ENCODE results near the gene RASL10B.

DNA sequence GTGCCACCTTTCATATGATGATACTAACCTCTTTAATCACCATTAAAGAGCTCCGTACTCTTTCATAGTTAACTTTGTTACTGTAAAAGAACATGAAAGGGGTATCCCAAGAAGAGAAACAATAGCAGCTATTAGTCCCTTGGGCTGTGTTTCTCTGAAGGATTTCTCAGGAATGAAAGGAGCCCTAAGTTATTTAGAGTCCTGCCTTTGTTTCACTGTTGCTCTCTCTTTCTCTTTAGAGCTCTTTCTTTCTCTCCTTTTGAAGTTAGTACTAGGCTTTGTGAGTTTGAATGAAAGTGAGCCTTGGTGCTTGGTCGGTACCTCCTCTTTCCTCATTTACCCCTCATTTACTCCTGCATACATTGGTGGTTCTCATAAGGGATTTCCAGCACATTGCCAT is 20.5 kb upstream of the RASL10B start:
- TF ChIP-seq CTCF (IDR thresholded peaks at IDR 0.05): no peak
- no peak for TF ChIP-seq MAX (CRISPR knock-in tag; IDR thresholded peaks at IDR 0.05)
- no peak for TF ChIP-seq ETV6 (CRISPR knock-in tag; IDR thresholded peaks at IDR 0.05)
- TF ChIP-seq GABPB1 (CRISPR knock-in tag; IDR thresholded peaks at IDR 0.05): no peak
- TF ChIP-seq, protein P1, sequence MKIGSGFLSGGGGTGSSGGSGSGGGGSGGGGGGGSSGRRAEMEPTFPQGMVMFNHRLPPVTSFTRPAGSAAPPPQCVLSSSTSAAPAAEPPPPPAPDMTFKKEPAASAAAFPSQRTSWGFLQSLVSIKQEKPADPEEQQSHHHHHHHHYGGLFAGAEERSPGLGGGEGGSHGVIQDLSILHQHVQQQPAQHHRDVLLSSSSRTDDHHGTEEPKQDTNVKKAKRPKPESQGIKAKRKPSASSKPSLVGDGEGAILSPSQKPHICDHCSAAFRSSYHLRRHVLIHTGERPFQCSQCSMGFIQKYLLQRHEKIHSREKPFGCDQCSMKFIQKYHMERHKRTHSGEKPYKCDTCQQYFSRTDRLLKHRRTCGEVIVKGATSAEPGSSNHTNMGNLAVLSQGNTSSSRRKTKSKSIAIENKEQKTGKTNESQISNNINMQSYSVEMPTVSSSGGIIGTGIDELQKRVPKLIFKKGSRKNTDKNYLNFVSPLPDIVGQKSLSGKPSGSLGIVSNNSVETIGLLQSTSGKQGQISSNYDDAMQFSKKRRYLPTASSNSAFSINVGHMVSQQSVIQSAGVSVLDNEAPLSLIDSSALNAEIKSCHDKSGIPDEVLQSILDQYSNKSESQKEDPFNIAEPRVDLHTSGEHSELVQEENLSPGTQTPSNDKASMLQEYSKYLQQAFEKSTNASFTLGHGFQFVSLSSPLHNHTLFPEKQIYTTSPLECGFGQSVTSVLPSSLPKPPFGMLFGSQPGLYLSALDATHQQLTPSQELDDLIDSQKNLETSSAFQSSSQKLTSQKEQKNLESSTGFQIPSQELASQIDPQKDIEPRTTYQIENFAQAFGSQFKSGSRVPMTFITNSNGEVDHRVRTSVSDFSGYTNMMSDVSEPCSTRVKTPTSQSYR (CRISPR knock-in tag; IDR thresholded peaks at IDR 0.05): no peak
- no peak for TF ChIP-seq USF2 (CRISPR knock-in tag; IDR thresholded peaks at IDR 0.05)
- no peak for TF ChIP-seq FOXK1 (CRISPR knock-in tag; IDR thresholded peaks at IDR 0.05)
- no peak for TF ChIP-seq ZNF263 (CRISPR knock-in tag; IDR thresholded peaks at IDR 0.05; ENCODE audit: low read depth)
- TF ChIP-seq, protein P2, sequence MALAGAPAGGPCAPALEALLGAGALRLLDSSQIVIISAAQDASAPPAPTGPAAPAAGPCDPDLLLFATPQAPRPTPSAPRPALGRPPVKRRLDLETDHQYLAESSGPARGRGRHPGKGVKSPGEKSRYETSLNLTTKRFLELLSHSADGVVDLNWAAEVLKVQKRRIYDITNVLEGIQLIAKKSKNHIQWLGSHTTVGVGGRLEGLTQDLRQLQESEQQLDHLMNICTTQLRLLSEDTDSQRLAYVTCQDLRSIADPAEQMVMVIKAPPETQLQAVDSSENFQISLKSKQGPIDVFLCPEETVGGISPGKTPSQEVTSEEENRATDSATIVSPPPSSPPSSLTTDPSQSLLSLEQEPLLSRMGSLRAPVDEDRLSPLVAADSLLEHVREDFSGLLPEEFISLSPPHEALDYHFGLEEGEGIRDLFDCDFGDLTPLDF (CRISPR knock-in tag; IDR thresholded peaks at IDR 0.05): no peak
- TF ChIP-seq TCF7 (CRISPR knock-in tag; IDR thresholded peaks at IDR 0.05; ENCODE audit: low read depth): no peak
